Measurements from ENCODE around the gene PPP2R5D.

DNA sequence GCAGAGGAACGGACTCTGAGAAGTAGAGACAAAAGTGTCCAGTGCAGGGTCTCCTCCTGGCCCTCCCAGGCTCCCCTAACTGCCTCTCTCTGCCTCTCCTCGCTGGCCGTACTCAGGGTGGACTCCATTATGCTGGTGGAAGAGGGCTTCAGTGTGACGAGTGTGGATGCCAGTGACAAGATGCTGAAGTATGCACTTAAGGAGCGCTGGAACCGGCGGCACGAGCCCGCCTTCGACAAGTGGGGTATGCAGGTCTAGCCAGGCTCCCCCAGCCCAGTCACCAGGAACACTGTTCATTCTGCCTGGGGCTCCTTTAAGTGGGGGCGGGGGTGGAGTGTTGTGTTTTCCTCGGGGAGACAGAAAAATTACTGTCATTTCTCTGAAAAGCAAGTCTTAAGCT, 22.3 kb upstream of the PPP2R5D start:
- no peak for TF ChIP-seq CTCF (IDR thresholded peaks at IDR 0.05; ENCODE audit: low read length)
- no peak for TF ChIP-seq EZH2phosphoT487 (IDR thresholded peaks at IDR 0.05; ENCODE audit: low read length)

All from MM.1S (cell line).